ENCODE data around the gene CDC5L. TPM values are rescaled to one million over a fixed set of nuclear protein-coding genes. Genes with fewer than 3 reads are reported as not detected.

Gene CDC5L
- total and polyA plus RNA-seq, 2 of the 13 experiments (the other 11 are each of a cell fraction or from before 2014, with no cell fraction given) = 11.0 to 34.2 TPM

- intact Hi-C loops (cut with micrococcal nuclease; ENCODE audit: unreplicated experiment) = no loop called here
- TF ChIP-seq ZNF556 (CRISPR knock-in tag; IDR thresholded peaks at IDR 0.05; ENCODE audit: borderline replicate concordance) = no peak
- no peak for TF ChIP-seq ATF3 (CRISPR knock-in tag; IDR thresholded peaks at IDR 0.05)
- no peak for TF ChIP-seq REL (CRISPR knock-in tag; conservative IDR thresholded peaks at IDR 0.05)
- TF ChIP-seq ZNF879 (CRISPR knock-in tag; IDR thresholded peaks at IDR 0.05) = no peak
- no peak overlapping the region for H3K4me3 ChIP-seq (replicated peaks in 1 of 3; ENCODE audit: insufficient read depth in 1 of 3, low read depth in 2 of 3, low read length in 3 of 3)
- CTCF ChIA-PET (ENCODE audit: low intra/inter-chr PET ratio, low total read pairs) = no interaction called here
- H3K4me1 ChIP-seq (ENCODE audit: insufficient read depth, low read length) = no peaks in the 10 kb centered on the region
- peaks cover 4 to 64% of the 10 kb centered on the region in 2 experiments; a peak in 4 of 5 replicates for H3K27me3 ChIP-seq (ENCODE audit: control insufficient read depth in 1 of 2, insufficient read depth in 2 of 2, low read length in 2 of 2)
- H3K4me2 ChIP-seq (ENCODE audit: low read depth, low read length) = no peak overlapping the region
- in situ Hi-C loops (cut with HindIII; ENCODE audit: extremely low pct_ligation_motif_present, low pct_unique_long_range_greater_than_20kb) = no loop called here
- H3K27ac ChIP-seq (ENCODE audit: extremely low read length, insufficient read depth, low read length) = no peak overlapping the region
- no TSS peak for BruUV-seq (replicated peaks)
- no peaks in the 10 kb centered on the region for H3K36me3 ChIP-seq (replicated peaks in 1 of 2; ENCODE audit: control insufficient read depth in 1 of 2, insufficient read depth in 2 of 2, low read length in 2 of 2)
- 52% methylated on average over 9 of the region's 9 CpGs for WGBS (ENCODE audit: low lambda C conversion rate)
- H4K20me1 ChIP-seq (ENCODE audit: insufficient read depth, low read length) = no peaks in the 10 kb centered on the region
- H3K79me2 ChIP-seq (ENCODE audit: insufficient read depth, low read length) = no peaks in the 10 kb centered on the region
- no peak overlapping the region for H2AFZ ChIP-seq (ENCODE audit: low read length)
- POLR2A ChIA-PET = interaction anchor here (0.7 kb wide), 1 partner anchor 8 kb away, joined by 3 read pairs; no protein-coding TSS in a partner anchor
- no peak overlapping the region for H3K9ac ChIP-seq (ENCODE audit: insufficient read depth, low read depth, low read length)
- DNase-seq (ENCODE audit: low spot score) (no peak), FAIRE-seq (no peak), ATAC-seq (no peak)
- no peaks in the 10 kb centered on the region for H3K9me3 ChIP-seq (ENCODE audit: low read length)
Observed at GRCh38 chr6:44481760-44482159, 94.3 kb downstream of the CDC5L start.

- Histone ChIP-seq H3K4me2 (ENCODE audit: low read depth, low read length) (no peak overlapping the region), H3K79me2 (ENCODE audit: insufficient read depth, low read length) (no peaks in the 10 kb centered on the region), H3K36me3 (replicated peaks in 1 of 2; ENCODE audit: control insufficient read depth in 1 of 2, insufficient read depth in 2 of 2, low read length in 2 of 2) (no peaks in the 10 kb centered on the region), H3K4me3 (replicated peaks in 1 of 3; ENCODE audit: insufficient read depth in 1 of 3, low read depth in 2 of 3, low read length in 3 of 3) (no peak overlapping the region), H3K9ac (ENCODE audit: insufficient read depth, low read depth, low read length) (no peak overlapping the region), H4K20me1 (ENCODE audit: insufficient read depth, low read length) (no peaks in the 10 kb centered on the region), H3K9me3 (ENCODE audit: low read length) (no peaks in the 10 kb centered on the region), H3K27me3 (ENCODE audit: control insufficient read depth in 1 of 2, insufficient read depth in 2 of 2, low read length in 2 of 2) (peaks cover 0 to 37% of the 10 kb centered on the region in 2 experiments; a peak in 4 of 5 replicates), H3K27ac (ENCODE audit: extremely low read length, insufficient read depth, low read length) (no peak overlapping the region), H3K4me1 (ENCODE audit: insufficient read depth, low read length) (no peaks in the 10 kb centered on the region), H2AFZ (ENCODE audit: low read length) (no peak overlapping the region)
- BruUV-seq (replicated peaks) = no TSS peak
- ChIA-PET CTCF (ENCODE audit: low intra/inter-chr PET ratio, low total read pairs) (no interaction called here), POLR2A (no interaction called here)
- TF ChIP-seq SIX1 (CRISPR knock-in tag; IDR thresholded peaks at IDR 0.05; ENCODE audit: borderline replicate concordance) (no peak), ZMYM4 (CRISPR knock-in tag; IDR thresholded peaks at IDR 0.05) (no peak), MIER2 (CRISPR knock-in tag; IDR thresholded peaks at IDR 0.05) (no peak), SETDB1 (CRISPR knock-in tag; IDR thresholded peaks at IDR 0.05; ENCODE audit: borderline replicate concordance) (no peak), ZNF761 (CRISPR knock-in tag; conservative IDR thresholded peaks at IDR 0.05) (no peak), ZNF703 (CRISPR knock-in tag; IDR thresholded peaks at IDR 0.05; ENCODE audit: borderline replicate concordance) (no peak), RBM39 (IDR thresholded peaks at IDR 0.05; ENCODE audit: low read depth, low read length, poor library complexity, severe bottlenecking) (no peak)
- TF ChIP-seq, protein P1, sequence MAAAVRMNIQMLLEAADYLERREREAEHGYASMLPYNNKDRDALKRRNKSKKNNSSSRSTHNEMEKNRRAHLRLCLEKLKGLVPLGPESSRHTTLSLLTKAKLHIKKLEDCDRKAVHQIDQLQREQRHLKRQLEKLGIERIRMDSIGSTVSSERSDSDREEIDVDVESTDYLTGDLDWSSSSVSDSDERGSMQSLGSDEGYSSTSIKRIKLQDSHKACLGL (CRISPR knock-in tag; IDR thresholded peaks at IDR 0.05) = no peak
- TF ChIP-seq, protein P2, sequence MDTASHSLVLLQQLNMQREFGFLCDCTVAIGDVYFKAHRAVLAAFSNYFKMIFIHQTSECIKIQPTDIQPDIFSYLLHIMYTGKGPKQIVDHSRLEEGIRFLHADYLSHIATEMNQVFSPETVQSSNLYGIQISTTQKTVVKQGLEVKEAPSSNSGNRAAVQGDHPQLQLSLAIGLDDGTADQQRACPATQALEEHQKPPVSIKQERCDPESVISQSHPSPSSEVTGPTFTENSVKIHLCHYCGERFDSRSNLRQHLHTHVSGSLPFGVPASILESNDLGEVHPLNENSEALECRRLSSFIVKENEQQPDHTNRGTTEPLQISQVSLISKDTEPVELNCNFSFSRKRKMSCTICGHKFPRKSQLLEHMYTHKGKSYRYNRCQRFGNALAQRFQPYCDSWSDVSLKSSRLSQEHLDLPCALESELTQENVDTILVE (CRISPR knock-in tag; IDR thresholded peaks at IDR 0.05) = no peak
- intact Hi-C loops (cut with micrococcal nuclease; ENCODE audit: unreplicated experiment) (no loop called here), in situ Hi-C loops (cut with HindIII; ENCODE audit: extremely low pct_ligation_motif_present, low pct_unique_long_range_greater_than_20kb) (no loop called here)
- 44% methylated on average over 12 of the region's 12 CpGs for WGBS (ENCODE audit: low lambda C conversion rate)
- DNase-seq (ENCODE audit: low spot score) (no peak), ATAC-seq (no peak), FAIRE-seq (no peak)
Observed at GRCh38 chr6:44485601-44486401, 98.3 kb downstream of the CDC5L start.
